ENCODE data around the gene NUB1. TPM values are rescaled to one million over a fixed set of nuclear protein-coding genes. Genes with fewer than 3 reads are reported as not detected.

NUB1 gene
- total RNA-seq, 2 donors from 2014 or later, result 36.8 to 43.8 TPM

- no peaks in the 10 kb centered on the region for H3K4me1 ChIP-seq
- no peaks in the 10 kb centered on the region for H3K27me3 ChIP-seq
- H3K4me3 ChIP-seq, result no peak overlapping the region
- DNase-seq, result no peak
- H3K27ac ChIP-seq, result no peak overlapping the region
- no peaks in the 10 kb centered on the region for H3K9me3 ChIP-seq
- WGBS, 2 donors, result 87% methylated on average over 7 of the region's 7 CpGs; no CpG with 5 or more reads in 1 of the 2 donors
- no peak for ATAC-seq
- TF ChIP-seq POLR2A (IDR thresholded peaks at IDR 0.05) (no peak), CTCF (IDR thresholded peaks at IDR 0.05) (no peak)
- intact Hi-C loops (cut with DNase I), result no loop called here
- no peaks in the 10 kb centered on the region for H3K36me3 ChIP-seq (replicated peaks in 1 of 2; ENCODE audit: insufficient read depth in 1 of 2, low read depth in 2 of 2)
Observed at GRCh38 chr7:151399305-151399601, 57.6 kb downstream of the NUB1 start.

- Histone ChIP-seq H3K9me3 (no peaks in the 10 kb centered on the region), H3K27me3 (no peaks in the 10 kb centered on the region), H3K36me3 (replicated peaks in 1 of 2; ENCODE audit: insufficient read depth in 1 of 2, low read depth in 2 of 2) (no peaks in the 10 kb centered on the region), H3K4me1 (no peaks in the 10 kb centered on the region), H3K27ac (no peak overlapping the region), H3K4me3 (no peak overlapping the region)
- ATAC-seq (no peak), DNase-seq (no peak)
- TF ChIP-seq POLR2A (IDR thresholded peaks at IDR 0.05) (no peak), CTCF (IDR thresholded peaks at IDR 0.05) (no peak)
- intact Hi-C loops (cut with DNase I), result no loop called here
- WGBS, 2 donors, result 76 to 86% methylated on average over 11 to 14 of the region's 14 CpGs
Observed at GRCh38 chr7:151399906-151400305, 58.3 kb downstream of the NUB1 start.

- ATAC-seq, result no peak
- Histone ChIP-seq H3K4me1 (no peaks in the 10 kb centered on the region), H3K27me3 (no peaks in the 10 kb centered on the region), H3K36me3 (replicated peaks in 1 of 2; ENCODE audit: insufficient read depth in 1 of 2, low read depth in 2 of 2) (no peaks in the 10 kb centered on the region), H3K9me3 (no peaks in the 10 kb centered on the region), H3K27ac (no peak overlapping the region), H3K4me3 (no peak overlapping the region)
- 68% methylated on average over 13 to 14 of the region's 14 CpGs for WGBS, 2 donors
- DNase-seq, result no peak
- intact Hi-C loops (cut with DNase I), result no loop called here
- TF ChIP-seq CTCF (IDR thresholded peaks at IDR 0.05), result no peak
- no peak for TF ChIP-seq POLR2A (IDR thresholded peaks at IDR 0.05)
Observed at GRCh38 chr7:151400626-151401315, 59.2 kb downstream of the NUB1 start.

- intact Hi-C loops (cut with DNase I), result no loop called here
- H3K4me1 ChIP-seq, result no peaks in the 10 kb centered on the region
- WGBS, 2 donors, result 85 to 90% methylated on average over 15 to 16 of the region's 16 CpGs
- ATAC-seq (no peak), DNase-seq (no peak)
- H3K27ac ChIP-seq, result no peak overlapping the region
- H3K9me3 ChIP-seq, result no peaks in the 10 kb centered on the region
- H3K27me3 ChIP-seq, result no peaks in the 10 kb centered on the region
- TF ChIP-seq CTCF (IDR thresholded peaks at IDR 0.05) (no peak), POLR2A (IDR thresholded peaks at IDR 0.05) (no peak)
- H3K4me3 ChIP-seq, result no peak overlapping the region
- H3K36me3 ChIP-seq (replicated peaks in 1 of 2; ENCODE audit: insufficient read depth in 1 of 2, low read depth in 2 of 2), result no peaks in the 10 kb centered on the region
Observed at GRCh38 chr7:151402029-151402835, 60.6 kb downstream of the NUB1 start.
